SK-N-SH treated with all-trans-retinoic acid at 6 μM for 48 hours (cell line): ENCODE measurements around the gene LAMTOR1.

Experiments used
- ATAC-seq: fragments of 200-7000 bp; cut with Tn5 transposase; 3 replicates; pipeline ENCODE4 v1.9.1; 2020; ENCODE audit warnings: mild to moderate bottlenecking, moderate library complexity
- BACH2 ChIP-seq: fragments of 250-450 bp; sonication (Bioruptor Pico); IDR thresholded peaks from 2 replicates; pipeline ENCODE4 v1.9.0; 2021; ENCODE audit warnings: mild to moderate bottlenecking, borderline replicate concordance
- CSDC2 ChIP-seq: fragments of 250-450 bp; sonication (Bioruptor Pico); IDR thresholded peaks from 2 replicates; pipeline ENCODE4 v1.5.0; 2020; ENCODE audit warnings: mild to moderate bottlenecking, moderate library complexity
- ESRRG ChIP-seq: fragments of 250-450 bp; sonication (Bioruptor Pico); IDR thresholded peaks from 2 replicates; pipeline ENCODE4 v1.6.1; 2021; ENCODE audit warnings: mild to moderate bottlenecking
- GLIS3 ChIP-seq: fragments of 250-450 bp; sonication (Bioruptor Pico); IDR thresholded peaks from 2 replicates; pipeline ENCODE4 v1.5.0; 2020; ENCODE audit warnings: mild to moderate bottlenecking, moderate library complexity
- ISL1 ChIP-seq: fragments of 250-450 bp; sonication (Bioruptor Pico); IDR thresholded peaks from 2 replicates; pipeline ENCODE4 v2.1.2; 2022; ENCODE audit warnings: mild to moderate bottlenecking, moderate library complexity
- OSR1 ChIP-seq: fragments of 250-450 bp; sonication (Bioruptor Pico); IDR thresholded peaks from 2 replicates; pipeline ENCODE4 v1.8.0; 2022; ENCODE audit warnings: moderate library complexity, mild to moderate bottlenecking, inconsistent platforms
- PPARA ChIP-seq: fragments of 250-450 bp; sonication (Bioruptor Pico); IDR thresholded peaks from 2 replicates; pipeline ENCODE4 v1.5.0; 2020; ENCODE audit warnings: mild to moderate bottlenecking, borderline replicate concordance
- RARB ChIP-seq: fragments of 250-450 bp; sonication (Bioruptor Pico); IDR thresholded peaks from 2 replicates; pipeline ENCODE4 v1.8.0; 2021; ENCODE audit warnings: mild to moderate bottlenecking, moderate library complexity
- SNAI2 ChIP-seq: fragments of 250-450 bp; sonication (Bioruptor Pico); IDR thresholded peaks from 2 replicates; pipeline ENCODE4 v1.5.0; 2020; ENCODE audit warnings: mild to moderate bottlenecking, moderate library complexity
- TOX ChIP-seq: fragments of 250-450 bp; sonication (Bioruptor Pico); IDR thresholded peaks from 2 replicates; pipeline ENCODE4 v1.8.0; 2021; ENCODE audit warnings: mild to moderate bottlenecking, moderate library complexity, borderline replicate concordance
- ZC3H10 ChIP-seq: fragments of 250-450 bp; sonication (Bioruptor Pico); IDR thresholded peaks from 2 replicates; pipeline ENCODE4 v1.5.1; 2021; ENCODE audit warnings: mild to moderate bottlenecking, moderate library complexity
- ZFP3 ChIP-seq: fragments of 250-450 bp; sonication (Bioruptor Pico); IDR thresholded peaks from 2 replicates; pipeline ENCODE4 v1.5.0; 2020; ENCODE audit warnings: mild to moderate bottlenecking, moderate library complexity
- ZFP30 ChIP-seq: fragments of 450-650 bp; formaldehyde crosslinking; IDR thresholded peaks from 2 replicates; pipeline ENCODE4 v1.5.0; 2022; ENCODE audit warnings: mild to moderate bottlenecking, moderate library complexity
- ZNF70 ChIP-seq: fragments of 450-650 bp; formaldehyde crosslinking; IDR thresholded peaks from 2 replicates; pipeline ENCODE4 v1.5.0; 2020; ENCODE audit warnings: mild to moderate bottlenecking, moderate library complexity
- TF ChIP-seq, protein P1 (sequence below): fragments of 250-450 bp; sonication (Bioruptor Pico); IDR thresholded peaks from 2 replicates; pipeline ENCODE4 v1.5.0; 2020; ENCODE audit warnings: mild to moderate bottlenecking, moderate library complexity
- TF ChIP-seq, protein P2 (sequence below): fragments of 250-450 bp; sonication (Bioruptor Pico); IDR thresholded peaks from 2 replicates; pipeline ENCODE4 v1.5.1; 2021; ENCODE audit warnings: mild to moderate bottlenecking, moderate library complexity
- TF ChIP-seq, protein P3 (sequence below): fragments of 250-450 bp; sonication (Bioruptor Pico); IDR thresholded peaks from 2 replicates; pipeline ENCODE4 v1.8.0; 2020; ENCODE audit warnings: mild to moderate bottlenecking, moderate library complexity, borderline replicate concordance
- TF ChIP-seq, protein P4 (sequence below): fragments of 250-450 bp; sonication (Bioruptor Pico); IDR thresholded peaks from 2 replicates; pipeline ENCODE4 v1.8.0; 2021; ENCODE audit warnings: low read depth, mild to moderate bottlenecking, moderate library complexity, borderline replicate concordance

LAMTOR1 gene

DNA sequence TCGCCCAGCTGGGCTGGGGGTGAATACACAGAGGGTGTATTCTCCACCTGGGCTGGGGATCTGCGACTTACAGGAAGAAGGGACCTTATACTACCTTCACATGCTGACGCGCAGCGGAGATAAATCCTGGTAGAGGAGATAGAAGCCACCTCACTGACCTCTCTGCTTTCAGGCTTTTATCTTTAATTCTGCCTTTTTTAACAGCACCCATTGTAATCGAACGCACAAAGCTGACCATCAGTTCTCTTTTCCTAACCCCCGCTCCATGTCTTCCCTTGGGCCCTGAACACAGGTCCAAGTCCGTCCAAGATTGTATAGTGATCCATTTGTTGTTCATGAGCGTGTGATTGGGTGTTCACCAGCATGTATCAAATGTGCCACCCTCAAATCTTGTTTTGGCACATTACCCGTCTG is 664 bp upstream of the LAMTOR1 start:
- no peak for ATAC-seq
- no peak for TF ChIP-seq PPARA (CRISPR knock-in tag)
- no peak for TF ChIP-seq ZFP3 (CRISPR knock-in tag)
- TF ChIP-seq, protein P1, sequence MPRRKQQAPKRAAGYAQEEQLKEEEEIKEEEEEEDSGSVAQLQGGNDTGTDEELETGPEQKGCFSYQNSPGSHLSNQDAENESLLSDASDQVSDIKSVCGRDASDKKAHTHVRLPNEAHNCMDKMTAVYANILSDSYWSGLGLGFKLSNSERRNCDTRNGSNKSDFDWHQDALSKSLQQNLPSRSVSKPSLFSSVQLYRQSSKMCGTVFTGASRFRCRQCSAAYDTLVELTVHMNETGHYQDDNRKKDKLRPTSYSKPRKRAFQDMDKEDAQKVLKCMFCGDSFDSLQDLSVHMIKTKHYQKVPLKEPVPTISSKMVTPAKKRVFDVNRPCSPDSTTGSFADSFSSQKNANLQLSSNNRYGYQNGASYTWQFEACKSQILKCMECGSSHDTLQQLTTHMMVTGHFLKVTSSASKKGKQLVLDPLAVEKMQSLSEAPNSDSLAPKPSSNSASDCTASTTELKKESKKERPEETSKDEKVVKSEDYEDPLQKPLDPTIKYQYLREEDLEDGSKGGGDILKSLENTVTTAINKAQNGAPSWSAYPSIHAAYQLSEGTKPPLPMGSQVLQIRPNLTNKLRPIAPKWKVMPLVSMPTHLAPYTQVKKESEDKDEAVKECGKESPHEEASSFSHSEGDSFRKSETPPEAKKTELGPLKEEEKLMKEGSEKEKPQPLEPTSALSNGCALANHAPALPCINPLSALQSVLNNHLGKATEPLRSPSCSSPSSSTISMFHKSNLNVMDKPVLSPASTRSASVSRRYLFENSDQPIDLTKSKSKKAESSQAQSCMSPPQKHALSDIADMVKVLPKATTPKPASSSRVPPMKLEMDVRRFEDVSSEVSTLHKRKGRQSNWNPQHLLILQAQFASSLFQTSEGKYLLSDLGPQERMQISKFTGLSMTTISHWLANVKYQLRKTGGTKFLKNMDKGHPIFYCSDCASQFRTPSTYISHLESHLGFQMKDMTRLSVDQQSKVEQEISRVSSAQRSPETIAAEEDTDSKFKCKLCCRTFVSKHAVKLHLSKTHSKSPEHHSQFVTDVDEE (CRISPR knock-in tag) = 0 out of 2 replicates have a peak, but pooled peaks have one; percentile 31

DNA sequence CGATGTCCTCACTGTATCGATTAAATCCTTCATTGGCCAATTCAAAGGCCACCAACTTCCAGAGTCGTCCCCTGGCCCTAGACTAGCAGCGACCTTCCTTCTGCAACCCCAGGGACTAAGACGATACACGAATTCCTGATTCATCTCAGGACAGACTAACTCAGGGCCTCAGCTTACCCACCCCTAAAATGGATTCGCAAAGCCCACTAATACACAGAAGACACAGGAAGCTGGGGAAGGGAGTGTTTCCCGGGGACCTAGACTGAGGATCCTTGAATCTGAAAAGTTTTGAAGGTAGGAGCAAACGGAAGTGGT is 509 bp downstream of the LAMTOR1 start:
- no peak for ATAC-seq
- TF ChIP-seq ISL1 (CRISPR knock-in tag) (no peak), ZFP3 (CRISPR knock-in tag) (0 out of 2 replicates have a peak, but pooled peaks have one; percentile 49)

DNA sequence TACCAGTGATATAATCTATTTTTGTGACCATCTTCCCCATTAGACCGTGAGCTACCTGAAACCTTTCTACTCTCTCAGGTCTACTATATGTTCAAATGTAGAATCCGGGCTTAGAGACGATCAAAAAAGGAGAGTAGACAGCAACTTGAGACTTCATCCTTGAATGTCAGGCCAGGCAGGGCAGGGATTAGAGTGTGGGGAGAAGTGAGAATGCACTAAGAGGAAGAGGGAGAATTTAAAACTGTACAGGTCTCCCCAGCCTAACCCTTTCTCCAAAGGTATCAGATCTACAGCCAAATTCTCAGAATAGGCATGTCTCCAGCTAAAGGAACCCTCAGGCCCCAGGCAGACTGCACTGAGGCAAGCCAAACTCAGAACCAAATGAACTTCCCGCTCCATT is 935 bp downstream of the LAMTOR1 start:
- TF ChIP-seq ESRRG (CRISPR knock-in tag) = no peak
- TF ChIP-seq OSR1 (CRISPR knock-in tag) = no peak
- TF ChIP-seq CSDC2 (CRISPR knock-in tag) = no peak
- no peak for TF ChIP-seq ZFP30 (CRISPR knock-in tag)
- no peak for TF ChIP-seq BACH2 (CRISPR knock-in tag)
- TF ChIP-seq, protein P2, sequence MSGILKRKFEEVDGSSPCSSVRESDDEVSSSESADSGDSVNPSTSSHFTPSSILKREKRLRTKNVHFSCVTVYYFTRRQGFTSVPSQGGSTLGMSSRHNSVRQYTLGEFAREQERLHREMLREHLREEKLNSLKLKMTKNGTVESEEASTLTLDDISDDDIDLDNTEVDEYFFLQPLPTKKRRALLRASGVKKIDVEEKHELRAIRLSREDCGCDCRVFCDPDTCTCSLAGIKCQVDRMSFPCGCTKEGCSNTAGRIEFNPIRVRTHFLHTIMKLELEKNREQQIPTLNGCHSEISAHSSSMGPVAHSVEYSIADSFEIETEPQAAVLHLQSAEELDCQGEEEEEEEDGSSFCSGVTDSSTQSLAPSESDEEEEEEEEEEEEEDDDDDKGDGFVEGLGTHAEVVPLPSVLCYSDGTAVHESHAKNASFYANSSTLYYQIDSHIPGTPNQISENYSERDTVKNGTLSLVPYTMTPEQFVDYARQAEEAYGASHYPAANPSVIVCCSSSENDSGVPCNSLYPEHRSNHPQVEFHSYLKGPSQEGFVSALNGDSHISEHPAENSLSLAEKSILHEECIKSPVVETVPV = no peak
- TF ChIP-seq ISL1 (CRISPR knock-in tag) = no peak
- TF ChIP-seq SNAI2 (CRISPR knock-in tag) = no peak
- no peak for TF ChIP-seq ZNF70 (CRISPR knock-in tag)
- TF ChIP-seq ZFP3 (CRISPR knock-in tag) = no peak
- TF ChIP-seq TOX (CRISPR knock-in tag) = no peak

DNA sequence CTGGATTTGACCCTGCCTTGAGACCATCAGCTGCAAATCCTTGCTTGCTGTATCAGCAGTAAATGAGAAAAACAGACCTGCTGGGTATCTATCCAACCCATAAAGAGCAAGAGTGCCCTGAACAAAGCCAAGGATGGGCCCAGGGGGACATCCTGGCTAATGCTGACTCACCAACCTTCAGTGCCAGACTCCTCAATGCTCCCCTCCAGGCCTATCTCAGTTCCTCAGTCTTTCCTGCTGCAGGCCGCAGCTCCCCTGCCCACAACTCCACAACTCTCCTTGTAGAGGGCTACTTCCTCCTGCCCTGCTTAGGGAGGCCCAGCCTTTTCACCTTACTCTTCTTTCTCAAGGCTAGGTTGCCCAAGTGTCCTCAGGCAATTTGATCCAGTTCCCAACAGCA is 2.6 kb downstream of the LAMTOR1 start:
- ATAC-seq = no peak
- TF ChIP-seq BACH2 (CRISPR knock-in tag) = no peak
- TF ChIP-seq GLIS3 = no peak
- TF ChIP-seq ZFP30 (CRISPR knock-in tag) = no peak
- TF ChIP-seq, protein P3, sequence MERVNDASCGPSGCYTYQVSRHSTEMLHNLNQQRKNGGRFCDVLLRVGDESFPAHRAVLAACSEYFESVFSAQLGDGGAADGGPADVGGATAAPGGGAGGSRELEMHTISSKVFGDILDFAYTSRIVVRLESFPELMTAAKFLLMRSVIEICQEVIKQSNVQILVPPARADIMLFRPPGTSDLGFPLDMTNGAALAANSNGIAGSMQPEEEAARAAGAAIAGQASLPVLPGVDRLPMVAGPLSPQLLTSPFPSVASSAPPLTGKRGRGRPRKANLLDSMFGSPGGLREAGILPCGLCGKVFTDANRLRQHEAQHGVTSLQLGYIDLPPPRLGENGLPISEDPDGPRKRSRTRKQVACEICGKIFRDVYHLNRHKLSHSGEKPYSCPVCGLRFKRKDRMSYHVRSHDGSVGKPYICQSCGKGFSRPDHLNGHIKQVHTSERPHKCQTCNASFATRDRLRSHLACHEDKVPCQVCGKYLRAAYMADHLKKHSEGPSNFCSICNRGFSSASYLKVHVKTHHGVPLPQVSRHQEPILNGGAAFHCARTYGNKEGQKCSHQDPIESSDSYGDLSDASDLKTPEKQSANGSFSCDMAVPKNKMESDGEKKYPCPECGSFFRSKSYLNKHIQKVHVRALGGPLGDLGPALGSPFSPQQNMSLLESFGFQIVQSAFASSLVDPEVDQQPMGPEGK (CRISPR knock-in tag) = no peak
- no peak for TF ChIP-seq SNAI2 (CRISPR knock-in tag)
- TF ChIP-seq RARB (CRISPR knock-in tag) = no peak
- TF ChIP-seq, protein P2 = no peak
- TF ChIP-seq, protein P4, sequence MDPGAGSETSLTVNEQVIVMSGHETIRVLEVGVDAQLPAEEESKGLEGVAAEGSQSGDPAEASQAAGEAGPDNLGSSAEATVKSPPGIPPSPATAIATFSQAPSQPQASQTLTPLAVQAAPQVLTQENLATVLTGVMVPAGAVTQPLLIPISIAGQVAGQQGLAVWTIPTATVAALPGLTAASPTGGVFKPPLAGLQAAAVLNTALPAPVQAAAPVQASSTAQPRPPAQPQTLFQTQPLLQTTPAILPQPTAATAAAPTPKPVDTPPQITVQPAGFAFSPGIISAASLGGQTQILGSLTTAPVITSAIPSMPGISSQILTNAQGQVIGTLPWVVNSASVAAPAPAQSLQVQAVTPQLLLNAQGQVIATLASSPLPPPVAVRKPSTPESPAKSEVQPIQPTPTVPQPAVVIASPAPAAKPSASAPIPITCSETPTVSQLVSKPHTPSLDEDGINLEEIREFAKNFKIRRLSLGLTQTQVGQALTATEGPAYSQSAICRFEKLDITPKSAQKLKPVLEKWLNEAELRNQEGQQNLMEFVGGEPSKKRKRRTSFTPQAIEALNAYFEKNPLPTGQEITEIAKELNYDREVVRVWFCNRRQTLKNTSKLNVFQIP (CRISPR knock-in tag) = no peak
- TF ChIP-seq ZC3H10 (CRISPR knock-in tag) = no peak
- no peak for TF ChIP-seq ESRRG (CRISPR knock-in tag)
- no peak for TF ChIP-seq CSDC2 (CRISPR knock-in tag)
- no peak for TF ChIP-seq TOX (CRISPR knock-in tag)

More for the DNA sequence above, 935 bp downstream of the LAMTOR1 start:
- no peak for ATAC-seq
